Endodermal cell (in vitro differentiated cells): ENCODE results near the gene SEC22A. TPM values are rescaled to one million over a fixed set of nuclear protein-coding genes. Genes with fewer than 3 reads are reported as not detected.
A peak's percentile ranks its signal among the peaks of the same experiment; 100 is the strongest.
"Not testable (repeated sequence)": the region's sequence is repeated elsewhere in the genome, so short reads cannot be mapped to it uniquely, and the experiment has no call there.

ENCODE experiments used
- DNase-seq: peaks from one replicate; pipeline ENCODE4 v3.0.0-alpha.2; 2017
- H3K27ac ChIP-seq: 2 replicates; pipeline ENCODE4 v1.5.1; 2013; ENCODE audit warnings: mild to moderate bottlenecking, low read depth, low read length, moderate library complexity
- H3K27me3 ChIP-seq: 2 replicates; pipeline ENCODE4 v1.6.1; 2013; ENCODE audit warnings: mild to moderate bottlenecking, low read length, moderate library complexity; ENCODE audit not compliant: insufficient read depth, control insufficient read depth, poor library complexity, severe bottlenecking
- H3K36me3 ChIP-seq: 2 replicates; pipeline ENCODE4 v1.7.0; 2013; ENCODE audit warnings: mild to moderate bottlenecking, low read length, moderate library complexity; ENCODE audit not compliant: control insufficient read depth, insufficient read depth
- H3K4me1 ChIP-seq: one replicate; pipeline ENCODE4 v1.7.0; 2013; ENCODE audit warnings: low read length; ENCODE audit not compliant: control insufficient read depth, insufficient read depth
- H3K4me3 ChIP-seq: 2 replicates; pipeline ENCODE4 v1.5.1; 2013; ENCODE audit warnings: mild to moderate bottlenecking, low read length, moderate library complexity
- H3K9ac ChIP-seq: 2 replicates; pipeline ENCODE4 v1.6.1; 2013; ENCODE audit warnings: mild to moderate bottlenecking, low read length, moderate library complexity; ENCODE audit not compliant: poor library complexity, severe bottlenecking; ENCODE audit errors: extremely low read depth
- H3K9me3 ChIP-seq: 2 replicates; pipeline ENCODE4 v1.6.1; 2013; ENCODE audit warnings: mild to moderate bottlenecking, low read length, moderate library complexity; ENCODE audit not compliant: control insufficient read depth
- H3K27ac Mint-ChIP-seq: 2 replicates; pipeline ENCODE4 v1.8.0; 2020; ENCODE audit warnings: mixed read lengths
- H3K27me3 Mint-ChIP-seq: 2 replicates; pipeline ENCODE4 v1.8.0; 2021; ENCODE audit warnings: mild to moderate bottlenecking, mixed read lengths; ENCODE audit not compliant: insufficient read depth
- H3K36me3 Mint-ChIP-seq: 2 replicates; pipeline ENCODE4 v1.8.0; 2020; ENCODE audit warnings: low read depth, mixed read lengths
- H3K4me1 Mint-ChIP-seq: 2 replicates; pipeline ENCODE4 v1.8.0; 2020; ENCODE audit warnings: mixed read lengths
- H3K4me3 Mint-ChIP-seq: 2 replicates; pipeline ENCODE4 v1.8.0; 2020; ENCODE audit warnings: mild to moderate bottlenecking, moderate library complexity, mixed read lengths
- H3K9me3 Mint-ChIP-seq: 2 replicates; pipeline ENCODE4 v1.8.0; 2020; ENCODE audit warnings: mild to moderate bottlenecking, mixed read lengths
- CTCF ChIP-seq: fragments of 200-600 bp; sonication (generic); conservative IDR thresholded peaks from 2 replicates; pipeline ENCODE4 v1.5.0; 2021; ENCODE audit warnings: antibody characterized with exemption, mild to moderate bottlenecking
- WGBS, 2 experiments: methylation state at CpG; one replicate each; pipeline versions ENCODE4 v1.1.5 to v1.1.7; 2013; ENCODE audit warnings: missing lambda C conversion rate in 2 of 2, mixed read lengths in 1 of 2; ENCODE audit not compliant: insufficient coverage in 1 of 2, insufficient read length in 1 of 2; 5-methylcytosine and 5-hydroxymethylcytosine counted together
- total RNA-seq, 2 donors: library from RNA; stranded (reverse); fragmentation: NEBNext Ultra II Directional in 1 of 2; extraction: Animal tissue kit (Norgen Biotek cat#: 25700) in 1 of 2; gene quantifications; 2 replicates in 1 of 2; 3 replicates in 1 of 2; pipeline ENCODE4 v1.2.1, GENCODE V29; 2021

The SEC22A gene
- total RNA-seq, 2 donors from 2014 or later = 19.5 to 21.8 TPM

GRCh38 chr3:123202451-123202850 lies 708 bp downstream of the SEC22A start:
- no peak overlapping the region for H3K27ac ChIP-seq
- 6 to 8% methylated on average over 6 to 7 of the region's 7 CpGs for whole genome bisulfite sequencing, 2 experiments
- peak; percentile 65 for DNase-seq

GRCh38 chr3:123218990-123219389 lies 17.2 kb downstream of the SEC22A start:
- no peak overlapping the region for H3K4me3 Mint-ChIP-seq
- peak overlapping the region; percentile 24 for H3K27ac Mint-ChIP-seq
- H3K9ac ChIP-seq = no peak overlapping the region
- peaks cover 4% of the 10 kb centered on the region for H3K4me1 ChIP-seq
- no peak for TF ChIP-seq CTCF
- DNase-seq = no peak
- H3K27ac ChIP-seq = no peak overlapping the region
- no peaks in the 10 kb centered on the region for H3K9me3 ChIP-seq
- no peak overlapping the region for H3K4me3 ChIP-seq
- H3K36me3 ChIP-seq = peaks cover 17% of the 10 kb centered on the region
- no peaks in the 10 kb centered on the region for H3K27me3 ChIP-seq
- H3K4me1 Mint-ChIP-seq = peaks cover 19% of the 10 kb centered on the region
- peaks cover 9% of the 10 kb centered on the region for H3K36me3 Mint-ChIP-seq
- no peaks in the 10 kb centered on the region for H3K27me3 Mint-ChIP-seq
- H3K9me3 Mint-ChIP-seq = no peaks in the 10 kb centered on the region
- 93% methylated on average over 1 of the region's 1 CpG; no CpG with 5 or more reads in 1 of the 2 experiments for WGBS, 2 experiments

More at GRCh38 chr3:123202451-123202850, 708 bp downstream of the SEC22A start:
- H3K27me3 ChIP-seq = no peaks in the 10 kb centered on the region
- H3K9me3 ChIP-seq = peaks cover 6% of the 10 kb centered on the region
- peak overlapping the region; percentile 87 for H3K9ac ChIP-seq
- no peaks in the 10 kb centered on the region for H3K4me1 ChIP-seq
- peaks cover 11% of the 10 kb centered on the region for H3K9me3 Mint-ChIP-seq
- H3K27ac Mint-ChIP-seq = peak overlapping the region; percentile 95
- peak overlapping the region; percentile 92 for H3K4me3 Mint-ChIP-seq
- H3K36me3 Mint-ChIP-seq = peaks cover 2% of the 10 kb centered on the region
- peaks cover 11% of the 10 kb centered on the region for H3K36me3 ChIP-seq
- peak overlapping the region; percentile 96 for H3K4me3 ChIP-seq
- H3K4me1 Mint-ChIP-seq = peaks cover 14% of the 10 kb centered on the region
- H3K27me3 Mint-ChIP-seq = no peaks in the 10 kb centered on the region
- TF ChIP-seq CTCF = peak; percentile 46

GRCh38 chr3:123221369-123221768 lies 19.6 kb downstream of the SEC22A start:
- H3K4me1 ChIP-seq, H3K27ac Mint-ChIP-seq, H3K27me3 ChIP-seq, H3K9ac ChIP-seq, H3K27ac ChIP-seq, H3K4me3 ChIP-seq, H3K4me3 Mint-ChIP-seq, H3K9me3 Mint-ChIP-seq, H3K9me3 ChIP-seq, H3K27me3 Mint-ChIP-seq, DNase-seq, H3K4me1 Mint-ChIP-seq: not testable (repeated sequence)
- H3K36me3 ChIP-seq = peaks cover 37% of the 10 kb centered on the region
- 96% methylated on average over 4 of the region's 4 CpGs; no CpG with 5 or more reads in 1 of the 2 experiments for WGBS, 2 experiments
- peaks cover 18% of the 10 kb centered on the region for H3K36me3 Mint-ChIP-seq

GRCh38 chr3:123225016-123225415 lies 23.3 kb downstream of the SEC22A start:
- peaks cover 50% of the 10 kb centered on the region for H3K36me3 Mint-ChIP-seq
- no peak overlapping the region for H3K4me3 Mint-ChIP-seq
- H3K9me3 ChIP-seq = peaks cover 24% of the 10 kb centered on the region
- DNase-seq = no peak
- no peak overlapping the region for H3K27ac Mint-ChIP-seq
- WGBS, 2 experiments = 88 to 100% methylated on average over 1 to 3 of the region's 3 CpGs
- no peaks in the 10 kb centered on the region for H3K4me1 Mint-ChIP-seq
- no peaks in the 10 kb centered on the region for H3K27me3 ChIP-seq
- no peaks in the 10 kb centered on the region for H3K27me3 Mint-ChIP-seq
- no peak for TF ChIP-seq CTCF
- no peak overlapping the region for H3K9ac ChIP-seq
- no peak overlapping the region for H3K27ac ChIP-seq
- H3K36me3 ChIP-seq = peaks cover 55% of the 10 kb centered on the region
- H3K4me3 ChIP-seq = no peak overlapping the region
- peaks cover 23% of the 10 kb centered on the region for H3K9me3 Mint-ChIP-seq
- no peaks in the 10 kb centered on the region for H3K4me1 ChIP-seq
